Measurements from ENCODE around the gene PTGS2. TPM values are rescaled to one million over a fixed set of nuclear protein-coding genes. Genes with fewer than 3 reads are reported as not detected.

The PTGS2 gene
- total and polyA plus RNA-seq, 9 of the 15 experiments (the other 6 are each of a cell fraction or from before 2014, with no cell fraction given): 0.01 TPM; not detected in 8

- ATAC-seq: no peak
- Histone ChIP-seq H3K4me2 (ENCODE audit: insufficient read depth, low read length) (no peak overlapping the region), H3K27ac (ENCODE audit: extremely low read depth, low read depth, low read length) (no peak overlapping the region), H3K9me3 (replicated peaks; ENCODE audit: control insufficient read depth, insufficient read depth, low read depth, low read length) (no peaks in the 10 kb centered on the region), H3K27me3 (ENCODE audit: control insufficient read depth in 2 of 2, insufficient read depth in 2 of 2, low read length in 2 of 2) (no peaks in the 10 kb centered on the region), H3K79me2 (ENCODE audit: control insufficient read depth, insufficient read depth, low read length) (no peaks in the 10 kb centered on the region), H2AFZ (ENCODE audit: low read depth, low read length) (no peak overlapping the region), H3K4me1 (replicated peaks in 1 of 2; ENCODE audit: control insufficient read depth in 2 of 2, insufficient read depth in 2 of 2, low read length in 2 of 2) (0 out of 5 replicates have a peak, but pooled peaks cover 0 to 3% of the 10 kb centered on the region in 2 experiments), H3K9ac (ENCODE audit: insufficient read depth in 1 of 2, low read depth in 2 of 2, low read length in 2 of 2) (no peak overlapping the region), H4K20me1 (replicated peaks; ENCODE audit: control insufficient read depth, insufficient read depth, low read length) (no peaks in the 10 kb centered on the region), H3K36me3 (ENCODE audit: control insufficient read depth, insufficient read depth, low read length) (no peaks in the 10 kb centered on the region), H3K4me3 (no peak overlapping the region), H3K9me1 (ENCODE audit: control insufficient read depth, insufficient read depth, low read length) (no peaks in the 10 kb centered on the region)
- intact Hi-C loops (cut with micrococcal nuclease) (no loop called here), in situ Hi-C loops (cut with MboI) (no loop called here)
- POLR2A ChIA-PET: no interaction called here
- FAIRE-seq: no peak
- DNase-seq (ENCODE audit: extremely low read depth in 1 of 4, low spot score in 3 of 4): no peak
- BruUV-seq (replicated peaks): no TSS peak
- under 1% methylated on average over 6 of the region's 6 CpGs for WGBS (ENCODE audit: insufficient coverage, low coverage, missing lambda C conversion rate)
- CTCF ChIA-PET (ENCODE audit: low intra/inter-chr PET ratio): no interaction called here
- no peak for TF ChIP-seq SMARCA5 (IDR thresholded peaks at IDR 0.05)
- no peak for TF ChIP-seq ZNF699 (CRISPR knock-in tag; IDR thresholded peaks at IDR 0.05; ENCODE audit: insufficient replicate concordance)
- no peak for TF ChIP-seq SIN3B (IDR thresholded peaks at IDR 0.05; ENCODE audit: low read depth)
- no peak for TF ChIP-seq NFATC3 (IDR thresholded peaks at IDR 0.05)
- no peak for TF ChIP-seq XRCC5 (IDR thresholded peaks at IDR 0.05; ENCODE audit: low read depth, low read length)
- TF ChIP-seq FIP1L1 (IDR thresholded peaks at IDR 0.05; ENCODE audit: low read depth, low read length, poor library complexity, severe bottlenecking): no peak
- no peak for TF ChIP-seq CHAMP1 (IDR thresholded peaks at IDR 0.05)
- TF ChIP-seq PTRF (tag; IDR thresholded peaks at IDR 0.05): no peak
- TF ChIP-seq NCOA2 (IDR thresholded peaks at IDR 0.05; ENCODE audit: partially characterized antibody in 2 of 2): no peak
- no peak for TF ChIP-seq ZBTB17 (CRISPR knock-in tag; IDR thresholded peaks at IDR 0.05)
- no peak for TF ChIP-seq SOX6 (IDR thresholded peaks at IDR 0.05)
- TF ChIP-seq ZNF232 (CRISPR knock-in tag; IDR thresholded peaks at IDR 0.05): no peak
- TF ChIP-seq ZBTB49 (CRISPR knock-in tag; IDR thresholded peaks at IDR 0.05; ENCODE audit: borderline replicate concordance): no peak
- TF ChIP-seq HBP1 (CRISPR knock-in tag; IDR thresholded peaks at IDR 0.05): no peak
- no peak for TF ChIP-seq NFRKB (IDR thresholded peaks at IDR 0.05; ENCODE audit: low read depth)
- no peak for TF ChIP-seq SMC3 (conservative IDR thresholded peaks at IDR 0.05; ENCODE audit: insufficient read depth, low read depth, low read length)
- no peak for TF ChIP-seq ZNF184 (CRISPR knock-in tag; IDR thresholded peaks at IDR 0.05)
Observed at GRCh38 chr1:186683652-186684410, 3.6 kb upstream of the PTGS2 start.
